Prostate gland (tissue), 2 donors: ENCODE data around the gene PIP5K1A.

Source experiments
- CTCF ChIP-seq, 4 experiments: fragments of 200-600 bp in 2 of 4; fragments of 450-650 bp in 2 of 4; sonication (generic) in 2 of 4; IDR thresholded peaks; 1 replicate in 3 of 4; 2 replicates in 1 of 4; pipeline ENCODE4 v1.5.1; 2016 to 2019; ENCODE audit warnings: antibody characterized with exemption in 4 of 4, mild to moderate bottlenecking in 2 of 4, moderate library complexity in 2 of 4
- POLR2A ChIP-seq: fragments of 450-650 bp; IDR thresholded peaks from one replicate; pipeline ENCODE4 v1.6.1; 2016; ENCODE audit warnings: antibody characterized with exemption, mild to moderate bottlenecking

DNA sequence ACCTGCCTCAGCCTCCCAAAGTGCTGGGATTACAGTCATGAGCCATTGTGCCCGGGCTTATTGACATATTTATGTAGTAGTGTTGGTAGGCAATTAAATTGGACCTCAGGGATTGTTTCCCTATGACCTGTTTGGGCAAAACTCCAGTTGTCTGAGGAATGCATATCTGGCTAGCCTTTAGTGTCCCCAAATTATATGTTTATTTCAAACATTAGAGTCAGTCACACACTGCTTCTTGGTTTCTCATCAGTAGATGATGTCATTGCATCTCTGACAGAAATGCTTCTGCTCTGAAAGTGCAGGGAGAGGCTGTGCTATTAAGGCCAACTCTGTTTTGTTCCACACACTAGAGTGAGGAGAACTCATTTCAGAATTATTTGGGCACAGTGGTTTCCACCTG, 12.5 kb downstream of the PIP5K1A start:
- no peak for TF ChIP-seq POLR2A
- no peak for TF ChIP-seq CTCF (IDR thresholded peaks at IDR 0.05)
